Thymus (tissue), 11 donors: ENCODE measurements around the gene SLC2A13. TPM values are rescaled to one million over a fixed set of nuclear protein-coding genes. Genes with fewer than 3 reads are reported as not detected.
"Not testable (repeated sequence)": the region's sequence is repeated elsewhere in the genome, so short reads cannot be mapped to it uniquely, and the experiment has no call there.

ENCODE experiments used
- DNase-seq, 9 donors: peaks; one replicate each; pipeline ENCODE4 v3.0.0-alpha.2; 2013; ENCODE audit warnings: low spot score in 9 of 9, low read depth in 6 of 9, missing footprints in 1 of 9
- H3K27ac ChIP-seq, 2 donors: one replicate each; pipeline ENCODE4 v1.5.1; 2013; ENCODE audit warnings: control low read depth in 1 of 2, low read depth in 1 of 2, low read length in 1 of 2, mild to moderate bottlenecking in 1 of 2, moderate library complexity in 1 of 2
- H3K27me3 ChIP-seq, 2 donors: one replicate each; pipeline ENCODE4 v1.5.1; 2013; ENCODE audit warnings: low read length in 1 of 2; ENCODE audit not compliant: control insufficient read depth in 2 of 2, insufficient read depth in 1 of 2
- H3K36me3 ChIP-seq, 2 donors: one replicate each; pipeline ENCODE4 v1.5.1; 2013; ENCODE audit warnings: low read length in 1 of 2, mild to moderate bottlenecking in 1 of 2, moderate library complexity in 1 of 2; ENCODE audit not compliant: control insufficient read depth in 2 of 2, insufficient read depth in 2 of 2
- H3K4me1 ChIP-seq, 2 donors: one replicate each; pipeline ENCODE4 v1.5.1; 2013; ENCODE audit warnings: low read length in 2 of 2; ENCODE audit not compliant: control insufficient read depth in 2 of 2, insufficient read depth in 2 of 2
- H3K4me3 ChIP-seq, 2 donors: one replicate each; pipeline ENCODE4 v1.5.1; 2013; ENCODE audit warnings: low read length in 2 of 2, control low read depth in 1 of 2, mild to moderate bottlenecking in 1 of 2
- H3K9me3 ChIP-seq, 2 donors: one replicate each; pipeline ENCODE4 v1.5.1; 2013; ENCODE audit warnings: low read length in 1 of 2, mild to moderate bottlenecking in 1 of 2; ENCODE audit not compliant: control insufficient read depth in 2 of 2, insufficient read depth in 1 of 2
- WGBS: extraction: QIAGEN DNeasy Blood & Tissue Kit; methylation state at CpG from one replicate; pipeline ENCODE4 v1.1.7; 2013; 5-methylcytosine and 5-hydroxymethylcytosine counted together
- polyA plus RNA-seq: library from polyadenylated mRNA; stranded (reverse); fragments of 200-250 nt; gene quantifications from one replicate; pipeline ENCODE4 v1.2.3, GENCODE V29; 2013
- total RNA-seq: library from RNA; stranded (reverse); fragments of 120-200 nt; gene quantifications from one replicate; pipeline ENCODE4 v1.2.4, GENCODE V29; 2013
- donor health status: healthy.

Gene SLC2A13
- total and polyA plus RNA-seq, 2 donors: 2.6 to 3.4 TPM

- WGBS: 85% methylated on average over 1 of the region's 1 CpG
- no peaks in the 10 kb centered on the region for H3K36me3 ChIP-seq
- H3K27ac ChIP-seq: no peak overlapping the region
- H3K9me3 ChIP-seq: no peaks in the 10 kb centered on the region
- DNase-seq: no peak
- H3K4me3 ChIP-seq: no peak overlapping the region
- H3K4me1 ChIP-seq: no peaks in the 10 kb centered on the region
- H3K27me3 ChIP-seq: no peaks in the 10 kb centered on the region
These were observed 237.6 kb downstream of the SLC2A13 start for GRCh38 chr12:39868328-39868725.

- WGBS: 93% methylated on average over 1 of the region's 1 CpG
- no peak overlapping the region for H3K27ac ChIP-seq
These were observed 238.1 kb downstream of the SLC2A13 start for GRCh38 chr12:39867631-39868327.

GRCh38 chr12:39866135-39866534 is 239.7 kb downstream of the SLC2A13 start:
- Histone ChIP-seq H3K4me1 (no peaks in the 10 kb centered on the region), H3K9me3 (no peaks in the 10 kb centered on the region), H3K36me3 (no peaks in the 10 kb centered on the region), H3K27me3 (no peaks in the 10 kb centered on the region), H3K4me3 (no peak overlapping the region), H3K27ac (no peak overlapping the region)
- 98% methylated on average over 6 of the region's 6 CpGs for WGBS
- no peak for DNase-seq

More at GRCh38 chr12:39867631-39868327, 238.1 kb downstream of the SLC2A13 start:
- Histone ChIP-seq H3K4me3 (no peak overlapping the region), H3K27me3 (no peaks in the 10 kb centered on the region), H3K36me3 (no peaks in the 10 kb centered on the region), H3K4me1 (no peaks in the 10 kb centered on the region), H3K9me3 (no peaks in the 10 kb centered on the region)
- no peak for DNase-seq

- no peak overlapping the region for H3K27ac ChIP-seq
- H3K4me3 ChIP-seq: no peak overlapping the region
- DNase-seq: no peak
- H3K27me3 ChIP-seq: no peaks in the 10 kb centered on the region
- H3K4me1 ChIP-seq: no peaks in the 10 kb centered on the region
- no peaks in the 10 kb centered on the region for H3K36me3 ChIP-seq
- WGBS: 90% methylated on average over 2 of the region's 2 CpGs
- H3K9me3 ChIP-seq: no peaks in the 10 kb centered on the region
These were observed 245.2 kb downstream of the SLC2A13 start for GRCh38 chr12:39860695-39861094.

- Histone ChIP-seq H3K4me3 (no peak overlapping the region), H3K36me3 (no peaks in the 10 kb centered on the region), H3K4me1 (no peaks in the 10 kb centered on the region), H3K9me3 (no peaks in the 10 kb centered on the region), H3K27ac (no peak overlapping the region), H3K27me3 (no peaks in the 10 kb centered on the region)
- WGBS: 94% methylated on average over 2 of the region's 2 CpGs
- DNase-seq: no peak
These were observed 252.9 kb downstream of the SLC2A13 start for GRCh38 chr12:39853003-39853402.

- H3K27ac ChIP-seq: no peak overlapping the region
- no peaks in the 10 kb centered on the region for H3K9me3 ChIP-seq
- no peak overlapping the region for H3K4me3 ChIP-seq
- H3K36me3 ChIP-seq: no peaks in the 10 kb centered on the region
- H3K27me3 ChIP-seq: no peaks in the 10 kb centered on the region
- 100% methylated on average over 1 of the region's 1 CpG for WGBS
- H3K4me1 ChIP-seq: no peaks in the 10 kb centered on the region
- DNase-seq: no peak
These were observed 253.5 kb downstream of the SLC2A13 start for GRCh38 chr12:39852346-39852745.

GRCh38 chr12:39848218-39848617 is 257.7 kb downstream of the SLC2A13 start:
- not testable (repeated sequence) for H3K36me3 ChIP-seq, H3K27me3 ChIP-seq, DNase-seq, H3K4me1 ChIP-seq, H3K4me3 ChIP-seq, H3K9me3 ChIP-seq, H3K27ac ChIP-seq
- 94% methylated on average over 1 of the region's 1 CpG for WGBS

- Histone ChIP-seq H3K4me1 (no peaks in the 10 kb centered on the region), H3K36me3 (no peaks in the 10 kb centered on the region), H3K4me3 (no peak overlapping the region), H3K27me3 (no peaks in the 10 kb centered on the region), H3K9me3 (no peaks in the 10 kb centered on the region), H3K27ac (no peak overlapping the region)
- 91% methylated on average over 2 of the region's 2 CpGs for whole genome bisulfite sequencing
- DNase-seq: no peak
These were observed 258.8 kb downstream of the SLC2A13 start for GRCh38 chr12:39846971-39847650.

GRCh38 chr12:39846304-39846703 is 259.6 kb downstream of the SLC2A13 start:
- Histone ChIP-seq H3K27ac (no peak overlapping the region), H3K4me3 (no peak overlapping the region), H3K27me3 (no peaks in the 10 kb centered on the region), H3K36me3 (no peaks in the 10 kb centered on the region), H3K4me1 (no peaks in the 10 kb centered on the region), H3K9me3 (no peaks in the 10 kb centered on the region)
- DNase-seq: no peak
- WGBS: 92% methylated on average over 2 of the region's 2 CpGs
